Measurements from ENCODE around the gene AJM1. TPM values are rescaled to one million over a fixed set of nuclear protein-coding genes. Genes with fewer than 3 reads are reported as not detected.
"Not testable (repeated sequence)": the region's sequence is repeated elsewhere in the genome, so short reads cannot be mapped to it uniquely, and the experiment has no call there.

Gene AJM1
- total RNA-seq, 1 donor from 2014 or later, result 1.6 TPM

- peaks cover 35% of the 10 kb centered on the region for H3K4me1 Mint-ChIP-seq
- DNase-seq (peak; percentile 29), ATAC-seq (ENCODE audit: low read depth) (no peak)
- H3K36me3 Mint-ChIP-seq (ENCODE audit: low read depth), result no peaks in the 10 kb centered on the region
- POLR2A ChIA-PET, result interaction anchor here (0.6 to 2.9 kb wide), 14 partner anchors 9 to 148 kb away, joined by 3 to 32 read pairs (median 4); partner anchors contain the start of genes AJM1 and EDF1
- H3K27ac Mint-ChIP-seq, result peak overlapping the region; percentile 79
- no peaks in the 10 kb centered on the region for H3K9me3 Mint-ChIP-seq
- CTCF ChIA-PET, result interaction anchor here (1.1 to 1.9 kb wide), 2 partner anchors 39 to 148 kb away, joined by 4 to 8 read pairs; partner anchors contain the start of gene AJM1
- H3K27me3 Mint-ChIP-seq, result no peaks in the 10 kb centered on the region
- intact Hi-C loops (cut with micrococcal nuclease), result loop anchor here (1.0 to 10.0 kb wide), 5 partner anchors 15 to 343 kb away; partner anchors contain the start of genes CYSRT1, EDF1, FBXW5 and PHPT1
- H3K4me3 Mint-ChIP-seq, result peak overlapping the region; percentile 82
- TF ChIP-seq CTCF (IDR thresholded peaks at IDR 0.05), result no peak
These were observed 39.4 kb downstream of the AJM1 start for GRCh38 chr9:136881691-136882108.

GRCh38 chr9:136882109-136882946, 40.0 kb downstream of the AJM1 start:
- H3K4me1 Mint-ChIP-seq, result peaks cover 39% of the 10 kb centered on the region
- CTCF ChIA-PET, result interaction anchor here (1.1 to 1.9 kb wide), 2 partner anchors 40 to 148 kb away, joined by 4 to 8 read pairs; partner anchors contain the start of gene AJM1

GRCh38 chr9:136882947-136883283, 40.6 kb downstream of the AJM1 start:
- POLR2A ChIA-PET, result interaction anchor here (0.5 to 2.9 kb wide), 10 partner anchors 10 to 667 kb away, joined by 3 to 32 read pairs (median 6); partner anchors contain the start of genes EDF1 and PNPLA7
- Mint-ChIP-seq H3K4me3 (peak overlapping the region; percentile 82), H3K27ac (peak overlapping the region; percentile 79), H3K4me1 (peaks cover 43% of the 10 kb centered on the region)
- ATAC-seq (ENCODE audit: low read depth); H3K36me3 Mint-ChIP-seq (ENCODE audit: low read depth); DNase-seq; H3K27me3 Mint-ChIP-seq; H3K9me3 Mint-ChIP-seq: not testable (repeated sequence)
- CTCF ChIA-PET, result interaction anchor here (1.9 kb wide), 1 partner anchor 40 kb away, joined by 8 read pairs; the partner anchor contains the start of gene AJM1
- intact Hi-C loops (cut with micrococcal nuclease), result loop anchor here (1.0 to 10.0 kb wide), 5 partner anchors 17 to 342 kb away; partner anchors contain the start of genes CYSRT1, EDF1, FBXW5 and PHPT1

More at GRCh38 chr9:136882109-136882946, 40.0 kb downstream of the AJM1 start:
- Mint-ChIP-seq H3K27ac (peak overlapping the region; percentile 79), H3K36me3 (ENCODE audit: low read depth) (peaks cover 3% of the 10 kb centered on the region), H3K9me3 (no peaks in the 10 kb centered on the region), H3K27me3 (no peaks in the 10 kb centered on the region), H3K4me3 (peak overlapping the region; percentile 82)
- DNase-seq (peak; percentile 70), ATAC-seq (ENCODE audit: low read depth) (peak; percentile 47)
- POLR2A ChIA-PET, result interaction anchor here (0.5 to 2.9 kb wide), 15 partner anchors 9 to 668 kb away, joined by 3 to 32 read pairs (median 5); partner anchors contain the start of genes AJM1, EDF1 and PNPLA7
- intact Hi-C loops (cut with micrococcal nuclease), result loop anchor here (1.0 to 10.0 kb wide), 5 partner anchors 16 to 342 kb away; partner anchors contain the start of genes CYSRT1, EDF1, FBXW5 and PHPT1
- no peak for TF ChIP-seq CTCF (IDR thresholded peaks at IDR 0.05)

GRCh38 chr9:136883670-136884069, 41.4 kb downstream of the AJM1 start:
- POLR2A ChIA-PET, result interaction anchor here (1.2 to 2.9 kb wide), 4 partner anchors 18 to 61 kb away, joined by 3 to 32 read pairs (median 4); partner anchors contain the start of genes EDF1 and FBXW5
- H3K4me3 Mint-ChIP-seq; H3K27ac Mint-ChIP-seq; DNase-seq; H3K27me3 Mint-ChIP-seq; ATAC-seq (ENCODE audit: low read depth); H3K9me3 Mint-ChIP-seq; H3K36me3 Mint-ChIP-seq (ENCODE audit: low read depth): not testable (repeated sequence)
- intact Hi-C loops (cut with micrococcal nuclease), result loop anchor here (10.0 kb wide), 1 partner anchor 341 kb away; the partner anchor contains the start of genes CYSRT1, RNF208 and RNF224
- H3K4me1 Mint-ChIP-seq, result peaks cover 48% of the 10 kb centered on the region
- CTCF ChIA-PET, result interaction anchor here (1.6 kb wide), 1 partner anchor 42 kb away, joined by 3 read pairs; the partner anchor contains the start of gene AJM1

- Mint-ChIP-seq H3K27ac (peak within 1 kb of the TSS; percentile 88), H3K9me3 (no peaks in the 10 kb centered on the region), H3K4me3 (peak within 1 kb of the TSS; percentile 91), H3K4me1 (peaks cover 44% of the 10 kb centered on the region), H3K27me3 (no peaks in the 10 kb centered on the region), H3K36me3 (ENCODE audit: low read depth) (peaks cover 19% of the 10 kb centered on the region)
- intact Hi-C loops (cut with micrococcal nuclease), result loop anchor here (1.0 to 10.0 kb wide), 6 partner anchors 16 to 339 kb away; partner anchors contain the start of genes CYSRT1, FBXW5, PHPT1 and RABL6
- DNase-seq (peak; percentile 95), ATAC-seq (ENCODE audit: low read depth) (peak; percentile 89)
- ChIA-PET CTCF (interaction anchor here (0.6 to 1.9 kb wide), 5 partner anchors 16 to 863 kb away, joined by 3 to 5 read pairs (median 3); no protein-coding TSS in a partner anchor), POLR2A (interaction anchor here (0.6 to 3.8 kb wide), 18 partner anchors 14 to 402 kb away, joined by 3 to 95 read pairs (median 4); partner anchors contain the start of genes AJM1, EDF1, FBXW5 and PAXX)
- TF ChIP-seq CTCF (IDR thresholded peaks at IDR 0.05), result no peak
These were observed 43.8 kb downstream of the AJM1 start, which contains the start of gene TRAF2 for GRCh38 chr9:136885950-136886578. TSS of gene TRAF2 (plus strand) at chr9:136886516. CDS start at chr9:136898741, 12,225 bp downstream.
